ENCODE data around the gene OVAAL. TPM values are rescaled to one million over a fixed set of nuclear protein-coding genes. Genes with fewer than 3 reads are reported as not detected.

The OVAAL gene
- total and polyA plus RNA-seq, 2 donors (not counting 1 experiment from before 2014, with no cell fraction given) = not detected

- ChIA-PET CTCF (interaction anchor here (1.1 kb wide), 1 partner anchor 29 kb away, joined by 3 read pairs; no protein-coding TSS in a partner anchor), POLR2A (no interaction called here)
- H3K79me2 ChIP-seq (ENCODE audit: control insufficient read depth, insufficient read depth, low read length) = no peaks in the 10 kb centered on the region
- no peaks in the 10 kb centered on the region for H3K36me3 ChIP-seq (replicated peaks in 1 of 2; ENCODE audit: control extremely low read depth in 1 of 2, control insufficient read depth in 1 of 2, extremely low read depth in 1 of 2, insufficient read depth in 2 of 2, low read length in 1 of 2)
- H3K27me3 Mint-ChIP-seq = peaks cover 14% of the 10 kb centered on the region
- H3K4me2 ChIP-seq (replicated peaks; ENCODE audit: low read depth, low read length, poor library complexity, severe bottlenecking) = no peak overlapping the region
- no peak overlapping the region for H3K9ac ChIP-seq (ENCODE audit: low read length)
- no peaks in the 10 kb centered on the region for H3K4me1 Mint-ChIP-seq
- H3K27me3 ChIP-seq (replicated peaks in 1 of 4; ENCODE audit: control extremely low read depth in 1 of 4, control insufficient read depth in 3 of 4, insufficient read depth in 4 of 4, low read length in 3 of 4) = peaks cover 0 to 3% (median 0%) of the 10 kb centered on the region in 4 experiments
- no peak overlapping the region for H3K27ac Mint-ChIP-seq
- no peak overlapping the region for H2AFZ ChIP-seq (ENCODE audit: insufficient read depth, low read depth, low read length, poor library complexity, severe bottlenecking)
- no peak overlapping the region for H3K27ac ChIP-seq (ENCODE audit: low read length in 2 of 2)
- intact Hi-C loops (cut with micrococcal nuclease) = no loop called here
- no peaks in the 10 kb centered on the region for H3K9me3 ChIP-seq (ENCODE audit: control extremely low read depth in 1 of 3, control insufficient read depth in 2 of 3, insufficient read depth in 1 of 3, low read length in 2 of 3)
- TF ChIP-seq CTCF (IDR thresholded peaks at IDR 0.05) (no peak), EZH2 (IDR thresholded peaks at IDR 0.05; ENCODE audit: borderline replicate concordance, insufficient read depth, low read depth, low read length, poor library complexity, severe bottlenecking) (no peak)
- no peak overlapping the region for H3K4me3 Mint-ChIP-seq
- no peaks in the 10 kb centered on the region for H4K20me1 ChIP-seq (ENCODE audit: control insufficient read depth, insufficient read depth, low read length, poor library complexity, severe bottlenecking)
- no CpG with 5 or more reads among the region's 2 CpGs for WGBS (ENCODE audit: insufficient coverage)
- DNase-seq (no peak), ATAC-seq (ENCODE audit: low read depth) (no peak)
- no peaks in the 10 kb centered on the region for H3K4me1 ChIP-seq (ENCODE audit: control insufficient read depth in 2 of 2, insufficient read depth in 2 of 2, low read length in 2 of 2)
- H3K9me3 Mint-ChIP-seq (ENCODE audit: insufficient read depth) = no peaks in the 10 kb centered on the region
- H3K4me3 ChIP-seq (ENCODE audit: control extremely low read depth in 1 of 5, extremely low read depth in 1 of 5, insufficient read depth in 1 of 5, low read depth in 2 of 5, low read length in 4 of 5) = no peak overlapping the region
Observed at GRCh38 chr1:180595966-180596365, 37.2 kb downstream of the OVAAL start.

- DNase-seq (no peak), ATAC-seq (ENCODE audit: low read depth) (no peak)
- Histone ChIP-seq H3K36me3 (replicated peaks in 1 of 2; ENCODE audit: control extremely low read depth in 1 of 2, control insufficient read depth in 1 of 2, extremely low read depth in 1 of 2, insufficient read depth in 2 of 2, low read length in 1 of 2) (no peaks in the 10 kb centered on the region), H3K4me3 (ENCODE audit: control extremely low read depth in 1 of 5, extremely low read depth in 1 of 5, insufficient read depth in 1 of 5, low read depth in 2 of 5, low read length in 4 of 5) (no peak overlapping the region), H3K4me1 (ENCODE audit: control insufficient read depth in 2 of 2, insufficient read depth in 2 of 2, low read length in 2 of 2) (no peaks in the 10 kb centered on the region), H3K9ac (ENCODE audit: low read length) (no peak overlapping the region), H3K9me3 (ENCODE audit: control extremely low read depth in 1 of 3, control insufficient read depth in 2 of 3, insufficient read depth in 1 of 3, low read length in 2 of 3) (no peaks in the 10 kb centered on the region), H3K79me2 (ENCODE audit: control insufficient read depth, insufficient read depth, low read length) (no peaks in the 10 kb centered on the region), H3K4me2 (replicated peaks; ENCODE audit: low read depth, low read length, poor library complexity, severe bottlenecking) (no peak overlapping the region), H3K27ac (ENCODE audit: low read length in 2 of 2) (no peak overlapping the region), H2AFZ (ENCODE audit: insufficient read depth, low read depth, low read length, poor library complexity, severe bottlenecking) (no peak overlapping the region), H4K20me1 (ENCODE audit: control insufficient read depth, insufficient read depth, low read length, poor library complexity, severe bottlenecking) (no peaks in the 10 kb centered on the region), H3K27me3 (replicated peaks in 1 of 4; ENCODE audit: control extremely low read depth in 1 of 4, control insufficient read depth in 3 of 4, insufficient read depth in 4 of 4, low read length in 3 of 4) (peaks cover 0 to 2% (median 0%) of the 10 kb centered on the region in 4 experiments)
- no peak for TF ChIP-seq CTCF (IDR thresholded peaks at IDR 0.05)
- TF ChIP-seq EZH2 (IDR thresholded peaks at IDR 0.05; ENCODE audit: borderline replicate concordance, insufficient read depth, low read depth, low read length, poor library complexity, severe bottlenecking) = no peak
- no peak overlapping the region for H3K4me3 Mint-ChIP-seq
- ChIA-PET POLR2A (no interaction called here), CTCF (no interaction called here)
- H3K9me3 Mint-ChIP-seq (ENCODE audit: insufficient read depth) = no peaks in the 10 kb centered on the region
- intact Hi-C loops (cut with micrococcal nuclease) = no loop called here
- peaks cover 14% of the 10 kb centered on the region for H3K27me3 Mint-ChIP-seq
- H3K4me1 Mint-ChIP-seq = no peaks in the 10 kb centered on the region
- H3K27ac Mint-ChIP-seq = no peak overlapping the region
Observed at GRCh38 chr1:180597520-180597919, 38.8 kb downstream of the OVAAL start.
